OCI-LY3 (cell line): ENCODE measurements around the gene PTPRN2.

ENCODE experiments used
- H2AFZ ChIP-seq: fragments of 200-600, 300-600 bp; shearing (Covaris generic); 2 replicates; pipeline ENCODE4 v1.6.0; 2014; ENCODE audit warnings: antibody characterized with exemption, low read depth, low read length
- H3K27ac ChIP-seq: fragments of 200-600, 300-600 bp; sonication (generic); 2 replicates; pipeline ENCODE4 v1.5.1; 2014; ENCODE audit warnings: mild to moderate bottlenecking, low read length, moderate library complexity, mixed read lengths
- H3K27me3 ChIP-seq: fragments of 200-600, 300-600 bp; sonication (generic); 2 replicates; pipeline ENCODE4 v1.6.1; 2014; ENCODE audit warnings: low read depth, low read length, mixed read lengths
- H3K36me3 ChIP-seq: fragments of 200-600, 300-600 bp; sonication (generic); replicated peaks from 2 replicates; pipeline ENCODE3; 2014; ENCODE audit warnings: low read depth, low read length, mixed read lengths
- H3K4me1 ChIP-seq: fragments of 300-600, 200-600 bp; sonication (generic); 2 replicates; pipeline ENCODE4 v1.6.1; 2014; ENCODE audit warnings: low read length, mixed read lengths
- H3K4me2 ChIP-seq: fragments of 200-600, 300-600 bp; sonication (generic); 2 replicates; pipeline ENCODE4 v1.6.1; 2014; ENCODE audit warnings: low read length, mixed read lengths
- H3K4me3 ChIP-seq: fragments of 300-600, 200-600 bp; sonication (generic); 2 replicates; pipeline ENCODE4 v1.5.1; 2014; ENCODE audit warnings: antibody characterized with exemption, mild to moderate bottlenecking, low read length, moderate library complexity
- H3K79me2 ChIP-seq: fragments of 300-600, 200-600 bp; shearing (Covaris generic); 2 replicates; pipeline ENCODE4 v1.6.1; 2014; ENCODE audit warnings: mild to moderate bottlenecking, low read length, mixed read lengths
- H3K9ac ChIP-seq: fragments of 300-600, 200-600 bp; shearing (Covaris generic); 2 replicates; pipeline ENCODE4 v1.6.0; 2014; ENCODE audit warnings: mild to moderate bottlenecking, low read length, moderate library complexity
- H3K9me3 ChIP-seq: fragments of 200-600, 300-600 bp; shearing (Covaris generic); 2 replicates; pipeline ENCODE4 v1.6.1; 2014; ENCODE audit warnings: low read length, mixed read lengths; ENCODE audit not compliant: insufficient read depth
- H4K20me1 ChIP-seq: fragments of 200-600, 300-600 bp; sonication (generic); 2 replicates; pipeline ENCODE4 v1.6.1; 2016; ENCODE audit warnings: low read length, mixed read lengths; ENCODE audit not compliant: insufficient read depth
- CTCF ChIP-seq: fragments of 200-600, 300-600 bp; sonication (generic); IDR thresholded peaks from 2 replicates; pipeline ENCODE4 v1.5.1; 2014; ENCODE audit warnings: antibody characterized with exemption, low read length, low read depth
- EZH2phosphoT487 ChIP-seq: fragments of 200-600 bp; shearing (Covaris generic); IDR thresholded peaks from 2 replicates; pipeline ENCODE4 v1.6.1; 2018; ENCODE audit warnings: antibody characterized with exemption, mixed run types, low read depth

PTPRN2 gene

GRCh38 chr7:158606671-158607424, 19.2 kb upstream of the PTPRN2 start:
- Histone ChIP-seq H2AFZ (no peak overlapping the region), H3K4me3 (no peak overlapping the region), H4K20me1 (peaks cover 4% of the 10 kb centered on the region; the same call in 1 of the 2 replicates), H3K4me1 (peaks cover 22% of the 10 kb centered on the region), H3K27me3 (no peaks in the 10 kb centered on the region), H3K36me3 (peaks cover 19% of the 10 kb centered on the region), H3K4me2 (no peak overlapping the region), H3K9ac (no peak overlapping the region), H3K27ac (no peak overlapping the region), H3K79me2 (no peaks in the 10 kb centered on the region), H3K9me3 (no peaks in the 10 kb centered on the region)
- TF ChIP-seq EZH2phosphoT487 (no peak), CTCF (no peak)

- no peak overlapping the region for H3K9ac ChIP-seq
- H3K4me2 ChIP-seq, result no peak overlapping the region
- no peak overlapping the region for H3K4me3 ChIP-seq
- H3K79me2 ChIP-seq, result no peaks in the 10 kb centered on the region
- H4K20me1 ChIP-seq, result no peaks in the 10 kb centered on the region
- H3K36me3 ChIP-seq, result peaks cover 17% of the 10 kb centered on the region
- no peak overlapping the region for H3K27ac ChIP-seq
- TF ChIP-seq CTCF, result no peak
- TF ChIP-seq EZH2phosphoT487, result no peak
- H3K27me3 ChIP-seq, result no peaks in the 10 kb centered on the region
- no peak overlapping the region for H2AFZ ChIP-seq
- no peaks in the 10 kb centered on the region for H3K9me3 ChIP-seq
- peaks cover 22% of the 10 kb centered on the region for H3K4me1 ChIP-seq
These were observed 18.5 kb upstream of the PTPRN2 start for GRCh38 chr7:158606129-158606528.

- no peaks in the 10 kb centered on the region for H3K9me3 ChIP-seq
- H3K27ac ChIP-seq, result no peak overlapping the region
- H3K4me1 ChIP-seq, result peaks cover 22% of the 10 kb centered on the region
- no peaks in the 10 kb centered on the region for H3K27me3 ChIP-seq
- no peak overlapping the region for H2AFZ ChIP-seq
- no peak overlapping the region for H3K4me3 ChIP-seq
- H3K36me3 ChIP-seq, result peaks cover 13% of the 10 kb centered on the region
- peak overlapping the region; percentile 26 for H3K4me2 ChIP-seq
- H3K9ac ChIP-seq, result no peak overlapping the region
- TF ChIP-seq EZH2phosphoT487 (no peak), CTCF (no peak)
- no peaks in the 10 kb centered on the region for H4K20me1 ChIP-seq
- no peaks in the 10 kb centered on the region for H3K79me2 ChIP-seq
These were observed 16.4 kb upstream of the PTPRN2 start for GRCh38 chr7:158603773-158604755.
